ENCODE data around the gene COMMD1. TPM values are rescaled to one million over a fixed set of nuclear protein-coding genes. Genes with fewer than 3 reads are reported as not detected.
"Not testable (repeated sequence)": the region's sequence is repeated elsewhere in the genome, so short reads cannot be mapped to it uniquely, and the experiment has no call there.

COMMD1 gene
- polyA plus RNA-seq, 2 of the 4 experiments (the other 2 are of a cell fraction): 54.1 to 57.3 TPM

- FAIRE-seq; H3K4me2 ChIP-seq; H3K4me3 ChIP-seq; H3K27ac ChIP-seq; ATAC-seq; H3K9me3 ChIP-seq; CTCF ChIA-PET; H3K4me1 ChIP-seq; DNase-seq (ENCODE audit: low read depth in 1 of 2, low spot score in 1 of 2); TF ChIP-seq FOSL2 (IDR thresholded peaks at IDR 0.05): not testable (repeated sequence)
- POLR2A ChIA-PET: interaction anchor here (3.4 kb wide), 1 partner anchor 12 kb away, joined by 19 read pairs; the partner anchor contains the start of gene FAM161A
- WGBS (ENCODE audit: missing lambda C conversion rate): 92% methylated on average over 14 of the region's 14 CpGs
- TF ChIP-seq FOSL2 (CRISPR knock-in tag; IDR thresholded peaks at IDR 0.05) (peak; percentile 50), JUN (IDR thresholded peaks at IDR 0.05) (peak in 1 of 2 experiments; percentile 26; a peak in 1 of 5 replicates)
These were observed 38.9 kb upstream of the COMMD1 start for GRCh38 chr2:61866482-61867089.

- WGBS (ENCODE audit: missing lambda C conversion rate): 70% methylated on average over 1 of the region's 1 CpG
- DNase-seq (ENCODE audit: low read depth in 1 of 2, low spot score in 1 of 2) (no peak), FAIRE-seq (no peak), ATAC-seq (no peak)
- Histone ChIP-seq H3K4me3 (no peak overlapping the region), H3K9me3 (no peaks in the 10 kb centered on the region), H3K4me2 (no peak overlapping the region), H3K4me1 (peaks cover 41% of the 10 kb centered on the region), H3K27ac (peak overlapping the region; percentile 2 to 65; a peak in 2 of 6 replicates)
- CTCF ChIA-PET: interaction anchor here (1.1 kb wide), 1 partner anchor 25 kb away, joined by 5 read pairs; no protein-coding TSS in a partner anchor
- POLR2A ChIA-PET: no interaction called here
- no peak for TF ChIP-seq HES2 (IDR thresholded peaks at IDR 0.05)
- TF ChIP-seq, protein P1, sequence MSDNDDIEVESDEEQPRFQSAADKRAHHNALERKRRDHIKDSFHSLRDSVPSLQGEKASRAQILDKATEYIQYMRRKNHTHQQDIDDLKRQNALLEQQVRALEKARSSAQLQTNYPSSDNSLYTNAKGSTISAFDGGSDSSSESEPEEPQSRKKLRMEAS (IDR thresholded peaks at IDR 0.05): no peak
- no peak for TF ChIP-seq HOXB5 (CRISPR knock-in tag; IDR thresholded peaks at IDR 0.05)
- TF ChIP-seq, protein P2, sequence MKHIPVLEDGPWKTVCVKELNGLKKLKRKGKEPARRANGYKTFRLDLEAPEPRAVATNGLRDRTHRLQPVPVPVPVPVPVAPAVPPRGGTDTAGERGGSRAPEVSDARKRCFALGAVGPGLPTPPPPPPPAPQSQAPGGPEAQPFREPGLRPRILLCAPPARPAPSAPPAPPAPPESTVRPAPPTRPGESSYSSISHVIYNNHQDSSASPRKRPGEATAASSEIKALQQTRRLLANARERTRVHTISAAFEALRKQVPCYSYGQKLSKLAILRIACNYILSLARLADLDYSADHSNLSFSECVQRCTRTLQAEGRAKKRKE (CRISPR knock-in tag; IDR thresholded peaks at IDR 0.05; ENCODE audit: low read depth): no peak
- no peak for TF ChIP-seq EP300 (IDR thresholded peaks at IDR 0.05)
- TF ChIP-seq RARB (CRISPR knock-in tag; IDR thresholded peaks at IDR 0.05): no peak
- no peak for TF ChIP-seq FOSB (CRISPR knock-in tag; IDR thresholded peaks at IDR 0.05)
- no peak for TF ChIP-seq NPAS2 (CRISPR knock-in tag; IDR thresholded peaks at IDR 0.05; ENCODE audit: borderline replicate concordance)
- no peak for TF ChIP-seq CBX8 (IDR thresholded peaks at IDR 0.05)
These were observed 29.1 kb upstream of the COMMD1 start for GRCh38 chr2:61876400-61876799.

GRCh38 chr2:61877571-61878245 is 27.8 kb upstream of the COMMD1 start:
- ChIA-PET CTCF (no interaction called here), POLR2A (interaction anchor here (0.5 kb wide), 1 partner anchor 17 kb away, joined by 3 read pairs; no protein-coding TSS in a partner anchor)
- DNase-seq (ENCODE audit: low read depth in 1 of 2, low spot score in 1 of 2): peak in 1 of 2 experiments; percentile 76
- peaks cover 41% of the 10 kb centered on the region for H3K4me1 ChIP-seq
- no peak overlapping the region; the same call in 2 of the 3 replicates for H3K4me3 ChIP-seq
- TF ChIP-seq GATA3 (IDR thresholded peaks at IDR 0.05; ENCODE audit: borderline replicate concordance) (peak; percentile 12; the same call in 1 of the 2 replicates), FOSL2 (IDR thresholded peaks at IDR 0.05) (no peak), FOSL2 (CRISPR knock-in tag; IDR thresholded peaks at IDR 0.05) (peak; percentile 43), USF2 (IDR thresholded peaks at IDR 0.05) (no peak), CHD2 (IDR thresholded peaks at IDR 0.05; ENCODE audit: low read length, partially characterized antibody) (no peak)
- no peaks in the 10 kb centered on the region for H3K9me3 ChIP-seq
- WGBS (ENCODE audit: missing lambda C conversion rate): 54% methylated on average over 4 of the region's 4 CpGs
- peak overlapping the region; percentile 53 for H3K4me2 ChIP-seq
- peak; percentile 51 for FAIRE-seq
- ATAC-seq: peak; percentile 93 to 94
- H3K27ac ChIP-seq: peak overlapping the region; percentile 65 to 68

DNA sequence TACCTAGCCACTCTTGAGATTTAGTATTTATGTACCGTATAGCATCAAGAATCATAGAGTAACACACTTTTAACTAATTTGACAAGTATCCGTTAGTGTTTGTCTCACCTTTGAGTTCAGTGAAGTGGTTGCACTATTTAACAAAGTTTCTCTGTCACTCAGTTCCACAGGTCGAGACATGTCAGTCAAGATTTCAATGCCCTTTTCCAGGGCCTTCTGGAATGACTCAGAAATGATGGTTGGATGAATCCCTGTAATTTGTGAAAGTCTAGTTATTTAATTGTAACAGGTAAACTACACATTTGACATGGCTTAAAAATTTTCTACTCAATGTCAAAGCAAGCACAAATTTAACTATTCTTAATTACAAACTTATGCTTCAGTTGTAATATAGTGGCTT is 26.7 kb upstream of the COMMD1 start:
- ATAC-seq (no peak), FAIRE-seq (peak; percentile 32), DNase-seq (ENCODE audit: low read depth in 1 of 2, low spot score in 1 of 2) (no peak)
- H3K4me1 ChIP-seq: peaks cover 41% of the 10 kb centered on the region
- no peaks in the 10 kb centered on the region for H3K9me3 ChIP-seq
- TF ChIP-seq SMC3 (IDR thresholded peaks at IDR 0.05): no peak
- 78% methylated on average over 3 of the region's 3 CpGs for WGBS (ENCODE audit: missing lambda C conversion rate)
- no peak overlapping the region for H3K4me3 ChIP-seq
- H3K4me2 ChIP-seq: peak overlapping the region; percentile 53; the same call in 2 of the 3 replicates
- ChIA-PET POLR2A (no interaction called here), CTCF (no interaction called here)
- peak overlapping the region; percentile 65; a peak in 5 of 6 replicates for H3K27ac ChIP-seq
